KMS-11 (cell line): Measurements from ENCODE around the gene CNN3.

ENCODE experiments used
- H2AFZ ChIP-seq: fragments of 200-600 bp; sonication (generic); 2 replicates; pipeline ENCODE4 v1.6.1; 2016; ENCODE audit warnings: antibody characterized with exemption, mixed run types, low read depth
- H3K27ac ChIP-seq: fragments of 200-600 bp; sonication (generic); 2 replicates; pipeline ENCODE4 v1.6.1; 2016; ENCODE audit warnings: mild to moderate bottlenecking, mixed run types
- H3K27me3 ChIP-seq: fragments of 200-600 bp; sonication (generic); 2 replicates; pipeline ENCODE4 v1.6.1; 2017; ENCODE audit warnings: mild to moderate bottlenecking, low read depth, mixed run types, moderate library complexity; ENCODE audit not compliant: insufficient read depth
- H3K36me3 ChIP-seq: fragments of 200-600 bp; sonication (generic); 2 replicates; pipeline ENCODE4 v1.6.1; 2017; ENCODE audit warnings: mild to moderate bottlenecking, mixed run types; ENCODE audit not compliant: insufficient read depth
- H3K4me1 ChIP-seq: fragments of 200-600 bp; sonication (generic); 2 replicates; pipeline ENCODE4 v1.6.1; 2016; ENCODE audit warnings: mild to moderate bottlenecking, low read depth, mixed run types; ENCODE audit not compliant: poor library complexity, severe bottlenecking
- H3K4me2 ChIP-seq: fragments of 200-600 bp; sonication (generic); 2 replicates; pipeline ENCODE4 v1.7.0; 2016; ENCODE audit warnings: mild to moderate bottlenecking, mixed run types
- H3K4me3 ChIP-seq: fragments of 200-600 bp; sonication (generic); IDR thresholded peaks from 2 replicates; pipeline ENCODE4 v1.6.1; 2017; ENCODE audit warnings: low read depth, low read length, mixed read lengths; ENCODE audit not compliant: insufficient read depth
- H3K79me2 ChIP-seq: fragments of 200-600 bp; sonication (generic); 2 replicates; pipeline ENCODE4 v1.6.1; 2016; ENCODE audit warnings: low read depth, mixed run types; ENCODE audit not compliant: insufficient read depth
- H3K9ac ChIP-seq: fragments of 200-600 bp; sonication (generic); 2 replicates; pipeline ENCODE4 v1.6.1; 2016; ENCODE audit warnings: mild to moderate bottlenecking, mixed run types
- H4K20me1 ChIP-seq: fragments of 200-600 bp; sonication (generic); 2 replicates; pipeline ENCODE4 v1.6.1; 2016; ENCODE audit warnings: mild to moderate bottlenecking, mixed run types; ENCODE audit not compliant: insufficient read depth
- CTCF ChIP-seq: fragments of 200-600 bp; sonication (generic); conservative IDR thresholded peaks from 2 replicates; pipeline ENCODE4 v1.6.1; 2017; ENCODE audit warnings: low read depth, mild to moderate bottlenecking, antibody characterized with exemption, low read length, moderate library complexity, mixed read lengths

CNN3 gene

GRCh38 chr1:94871031-94871430 lies 55.9 kb downstream of the CNN3 start:
- no peak for TF ChIP-seq CTCF
- Histone ChIP-seq H3K9ac (no peak overlapping the region), H3K27me3 (no peaks in the 10 kb centered on the region), H3K4me2 (no peak overlapping the region), H3K36me3 (no peaks in the 10 kb centered on the region), H3K79me2 (no peaks in the 10 kb centered on the region), H4K20me1 (no peaks in the 10 kb centered on the region), H3K27ac (no peak overlapping the region), H3K4me3 (no peak overlapping the region), H3K4me1 (no peaks in the 10 kb centered on the region), H2AFZ (no peak overlapping the region)

- Histone ChIP-seq H3K36me3 (no peaks in the 10 kb centered on the region), H3K4me2 (no peak overlapping the region), H2AFZ (no peak overlapping the region), H3K4me3 (no peak overlapping the region), H3K4me1 (no peaks in the 10 kb centered on the region), H4K20me1 (no peaks in the 10 kb centered on the region), H3K9ac (no peak overlapping the region), H3K27ac (no peak overlapping the region), H3K27me3 (no peaks in the 10 kb centered on the region), H3K79me2 (no peaks in the 10 kb centered on the region)
- no peak for TF ChIP-seq CTCF
Observed at GRCh38 chr1:94866164-94866807, 60.6 kb downstream of the CNN3 start.

GRCh38 chr1:94865360-94865759 lies 61.5 kb downstream of the CNN3 start:
- no peaks in the 10 kb centered on the region for H4K20me1 ChIP-seq
- no peak for TF ChIP-seq CTCF
- H3K27ac ChIP-seq, result no peak overlapping the region
- no peaks in the 10 kb centered on the region for H3K4me1 ChIP-seq
- no peak overlapping the region for H2AFZ ChIP-seq
- H3K36me3 ChIP-seq, result no peaks in the 10 kb centered on the region
- H3K9ac ChIP-seq, result no peak overlapping the region
- no peak overlapping the region for H3K4me3 ChIP-seq
- H3K4me2 ChIP-seq, result no peak overlapping the region
- H3K79me2 ChIP-seq, result no peaks in the 10 kb centered on the region
- H3K27me3 ChIP-seq, result no peaks in the 10 kb centered on the region

DNA sequence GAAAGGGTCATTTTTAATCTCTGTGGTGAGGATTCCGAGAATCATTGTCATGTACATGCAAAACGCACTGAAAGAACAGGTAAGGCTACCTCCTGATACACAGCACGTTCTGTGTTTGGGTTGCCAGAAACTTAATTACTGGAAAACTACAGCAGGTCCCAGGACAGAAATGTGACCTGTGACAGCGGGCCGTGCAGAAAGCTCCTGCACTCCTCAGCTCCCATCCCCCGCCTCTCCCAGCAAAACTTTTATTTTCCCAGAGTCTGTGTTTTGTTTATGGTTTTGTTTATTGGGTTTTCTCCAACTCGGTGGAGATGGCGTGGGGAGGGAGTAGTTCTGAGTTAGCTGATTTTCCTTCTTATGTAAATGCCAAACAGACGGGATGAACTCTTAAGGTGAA lies 62.1 kb downstream of the CNN3 start:
- Histone ChIP-seq H3K4me2 (no peak overlapping the region), H3K36me3 (no peaks in the 10 kb centered on the region), H3K27me3 (no peaks in the 10 kb centered on the region), H2AFZ (no peak overlapping the region), H3K79me2 (no peaks in the 10 kb centered on the region), H3K27ac (no peak overlapping the region), H3K4me3 (no peak overlapping the region), H4K20me1 (no peaks in the 10 kb centered on the region), H3K4me1 (no peaks in the 10 kb centered on the region), H3K9ac (no peak overlapping the region)
- no peak for TF ChIP-seq CTCF
